Glomerular visceral epithelial cell (primary cell): ENCODE data around the gene DNAH14.

ENCODE experiments used
- DNase-seq: peaks from one replicate; pipeline ENCODE4 v3.0.0-alpha.2; 2016; ENCODE audit errors: extremely low spot score

Gene DNAH14

DNA sequence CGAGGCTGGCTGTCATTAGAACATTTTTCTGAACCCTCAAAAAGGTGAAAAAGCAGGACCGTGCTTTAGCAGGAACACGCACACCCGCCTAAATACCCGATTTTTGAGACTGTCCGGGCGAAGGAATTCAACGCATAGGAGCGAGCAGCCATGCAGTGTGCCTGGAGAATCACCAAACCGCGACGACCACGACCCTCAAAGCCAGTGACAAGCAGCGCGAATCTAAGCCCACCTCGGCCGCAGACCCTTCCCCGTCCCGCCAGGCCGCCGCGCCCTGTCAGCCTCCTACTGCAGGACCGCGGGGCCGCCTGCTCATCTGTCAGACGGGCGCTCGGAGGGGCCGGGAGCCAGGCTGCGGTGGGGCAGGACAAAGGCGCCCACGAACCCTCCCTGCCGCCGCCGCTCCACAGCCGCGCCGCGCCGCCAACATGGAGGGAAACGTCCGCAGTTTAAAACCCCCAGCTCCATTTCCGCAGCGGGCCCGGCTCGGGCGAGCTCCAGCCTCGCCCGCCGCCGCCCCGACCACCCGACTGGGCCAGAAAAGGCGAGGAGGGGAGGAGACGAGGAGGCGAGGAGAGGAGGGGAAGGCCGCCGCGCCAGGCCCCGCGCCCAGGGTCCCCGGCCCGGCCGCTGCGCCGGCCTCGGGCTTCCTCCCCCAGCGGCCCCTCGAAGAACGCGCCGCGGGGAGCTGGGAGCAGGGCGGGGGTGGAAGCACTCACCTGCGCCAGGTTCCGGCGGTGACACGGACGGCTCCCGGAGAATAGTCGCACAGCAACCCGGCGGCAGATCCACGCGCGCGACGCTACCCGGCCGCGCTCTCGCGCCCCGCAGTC, 498.0 kb downstream of the DNAH14 start, which contains the start of gene LBR:
LBR (minus strand) TSS at position 804 of the 833 bp plus-strand sequence. CDS start 3,963 bp downstream, outside the sequence.
- no peak for DNase-seq

DNA sequence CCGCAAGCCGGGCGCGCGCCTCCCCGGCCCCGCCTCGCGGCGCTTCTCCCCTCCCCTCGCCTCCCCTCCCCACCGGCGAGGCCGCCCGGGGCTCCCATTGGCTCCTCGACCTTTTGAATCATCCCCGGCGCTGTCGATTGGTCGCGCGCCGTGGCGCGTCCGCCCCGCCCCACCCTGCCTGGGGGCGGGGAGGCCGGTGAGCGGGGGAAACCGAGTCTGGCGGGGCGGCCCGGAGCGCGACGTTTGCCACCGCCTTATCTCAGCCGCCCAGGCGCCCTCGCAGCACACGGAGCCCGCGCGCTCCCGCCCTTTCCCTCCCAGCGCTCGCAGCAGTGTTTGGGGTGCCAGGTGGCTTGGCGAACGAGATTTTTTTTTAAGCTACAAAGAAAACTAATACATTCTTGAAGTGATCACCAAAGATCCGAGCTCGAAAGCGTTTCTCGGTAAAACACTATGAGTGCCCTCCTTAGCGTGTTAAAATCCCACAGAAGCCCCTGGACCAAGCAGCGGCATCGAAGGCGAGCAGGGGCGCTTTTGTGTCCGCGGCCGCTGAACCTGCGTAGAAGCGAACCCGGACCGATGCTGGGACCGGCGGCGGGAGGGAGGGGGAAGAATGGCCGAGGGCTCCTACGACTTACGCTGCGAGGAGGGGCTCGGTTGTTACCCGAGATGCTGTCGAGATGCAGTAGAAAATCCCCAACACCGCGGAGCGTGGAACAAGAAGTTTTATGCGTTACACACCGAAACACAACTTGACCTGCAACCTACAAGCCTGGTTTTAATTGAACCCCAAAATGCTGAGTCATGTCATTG, 498.8 kb downstream of the DNAH14 start:
- DNase-seq: peak; percentile 91

DNA sequence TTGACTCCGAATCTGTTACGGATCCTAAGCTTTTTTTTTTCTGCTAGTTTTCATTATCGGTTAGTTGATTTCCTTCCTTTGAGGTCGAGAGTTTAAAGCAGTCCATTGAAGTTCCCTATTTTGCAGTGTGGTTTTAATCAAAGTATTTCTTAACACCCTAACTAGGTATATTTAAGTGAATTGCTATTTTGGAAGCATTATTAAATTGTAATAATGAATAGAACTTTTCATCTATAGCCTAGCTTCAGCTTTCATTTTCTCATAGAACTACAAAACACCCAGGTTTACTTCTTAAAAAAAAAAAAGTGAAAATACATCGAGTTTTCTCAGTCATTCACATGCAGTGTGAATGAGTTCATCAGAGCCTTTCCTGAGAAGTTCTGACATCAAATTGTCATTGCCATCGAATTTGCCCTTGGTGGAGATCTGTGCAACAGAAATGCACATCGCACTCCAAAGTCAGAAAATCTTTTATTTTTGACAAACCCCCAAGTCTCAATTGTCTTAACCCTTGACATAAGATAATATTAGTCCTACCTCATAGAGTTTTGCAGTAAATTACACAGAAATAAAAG, 499.5 kb downstream of the DNAH14 start:
- no peak for DNase-seq

DNA sequence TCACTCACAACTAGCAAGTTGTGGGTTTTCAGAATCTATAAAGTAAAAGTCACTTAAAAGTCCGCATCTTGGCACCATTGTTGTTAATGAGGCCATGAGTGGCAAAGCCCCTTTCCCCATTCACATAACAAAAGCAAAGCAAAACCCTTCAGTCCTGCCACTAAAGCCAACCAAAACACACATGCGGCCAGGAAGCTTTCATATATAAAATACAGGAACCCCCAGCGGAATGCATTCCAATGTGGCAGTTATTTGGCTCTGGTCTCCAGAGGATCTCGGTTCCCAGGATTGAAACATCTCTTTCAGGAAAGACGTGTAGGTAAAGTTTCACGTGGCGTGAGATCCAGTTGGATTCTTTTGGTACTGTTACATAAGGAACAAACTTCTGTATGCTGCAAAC, 500.8 kb downstream of the DNAH14 start:
- no peak for DNase-seq

DNA sequence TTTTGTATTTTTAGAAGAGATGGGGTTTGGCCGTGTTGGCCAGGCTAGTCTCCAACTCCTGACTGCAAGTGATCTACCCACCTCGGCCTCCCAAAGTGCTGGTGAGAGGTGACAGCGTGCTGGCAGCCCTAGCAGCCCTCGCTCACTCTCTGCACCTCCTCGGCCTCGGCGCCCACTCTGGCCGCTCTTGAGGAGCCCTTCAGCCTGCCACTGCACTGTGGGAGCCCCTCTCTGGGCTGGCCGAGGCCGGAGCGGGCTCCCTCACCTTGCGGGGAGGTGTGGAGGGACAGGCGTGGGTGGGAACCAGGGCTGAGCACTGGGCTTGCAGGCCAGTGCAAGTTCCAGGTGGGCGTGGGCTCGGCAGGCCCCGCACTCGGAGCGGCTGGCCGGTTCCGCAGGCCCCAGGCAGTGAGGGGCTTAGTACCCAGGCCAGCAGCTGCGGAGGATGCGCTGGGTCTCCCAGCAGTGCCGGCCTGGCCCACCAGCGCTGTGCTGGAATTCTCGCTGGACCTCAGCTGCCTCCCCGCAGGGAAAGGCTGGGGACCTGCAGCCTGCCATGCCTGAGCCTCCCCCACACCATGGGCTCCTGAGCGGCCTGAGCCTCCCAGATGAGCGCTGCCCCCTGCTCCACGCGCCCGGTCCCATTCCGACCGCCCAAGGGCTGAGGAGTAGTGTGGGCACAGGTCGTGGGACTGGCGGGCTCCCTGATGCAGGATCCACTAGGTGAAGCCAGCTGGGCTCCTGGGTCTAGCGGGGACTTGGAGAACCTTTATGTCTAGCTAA, 501.8 kb downstream of the DNAH14 start:
- no peak for DNase-seq

DNA sequence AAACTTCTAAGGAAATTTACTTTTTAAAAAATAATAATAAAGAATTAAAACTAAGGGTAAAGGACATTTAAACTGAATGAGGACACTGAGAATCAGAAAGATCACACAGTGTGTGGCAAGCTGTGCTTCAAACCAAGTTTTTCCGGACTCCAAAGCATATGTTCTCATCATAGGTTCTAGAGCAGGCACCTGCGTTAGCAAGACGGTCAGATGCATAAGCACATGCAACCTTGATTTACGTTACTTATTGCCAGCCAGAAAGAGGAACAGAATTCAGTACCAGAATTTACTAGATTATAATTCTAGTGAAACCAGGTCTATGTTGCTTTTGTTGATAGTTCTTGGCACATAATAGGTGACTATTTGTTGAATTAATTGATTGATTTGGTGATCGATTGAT, 504.6 kb downstream of the DNAH14 start:
- no peak for DNase-seq

DNA sequence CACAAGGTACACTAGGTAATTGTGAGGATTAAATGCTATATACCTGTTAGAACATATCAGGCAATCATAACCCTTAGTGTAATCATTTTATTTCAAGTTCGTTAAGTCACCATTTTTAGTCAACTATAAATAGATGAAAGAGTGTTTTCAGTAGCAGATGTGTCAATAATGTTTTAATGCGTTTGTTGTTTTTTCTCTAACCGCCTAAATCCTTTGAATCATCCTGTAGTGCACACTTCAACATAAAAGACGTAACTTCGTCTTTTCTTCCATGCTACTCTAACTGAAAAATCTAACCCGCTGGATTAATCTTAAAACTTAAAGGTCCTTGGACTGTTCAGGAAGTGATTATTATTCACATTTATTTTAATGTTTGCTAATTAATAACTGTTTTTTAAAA, 505.6 kb downstream of the DNAH14 start:
- DNase-seq: no peak

DNA sequence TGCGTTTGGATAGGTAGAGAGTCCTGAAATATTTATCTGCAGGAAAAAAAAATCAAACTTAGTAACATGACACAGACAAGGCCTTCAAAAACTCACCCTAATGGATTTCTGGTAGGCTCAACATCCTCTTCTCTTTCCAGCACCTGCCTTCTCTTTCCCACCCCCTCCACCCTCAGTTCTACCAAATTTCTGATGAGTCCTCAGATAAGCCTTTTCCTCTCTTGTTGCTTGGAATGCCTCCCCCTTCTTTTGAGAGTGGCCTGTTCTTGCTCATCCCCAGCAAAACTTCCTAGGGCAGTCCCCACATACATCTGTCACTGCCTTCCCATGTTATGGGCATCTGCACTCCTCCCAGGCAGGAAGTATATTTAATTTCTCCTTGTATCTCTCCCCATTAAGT, 506.0 kb downstream of the DNAH14 start:
- no peak for DNase-seq

DNA sequence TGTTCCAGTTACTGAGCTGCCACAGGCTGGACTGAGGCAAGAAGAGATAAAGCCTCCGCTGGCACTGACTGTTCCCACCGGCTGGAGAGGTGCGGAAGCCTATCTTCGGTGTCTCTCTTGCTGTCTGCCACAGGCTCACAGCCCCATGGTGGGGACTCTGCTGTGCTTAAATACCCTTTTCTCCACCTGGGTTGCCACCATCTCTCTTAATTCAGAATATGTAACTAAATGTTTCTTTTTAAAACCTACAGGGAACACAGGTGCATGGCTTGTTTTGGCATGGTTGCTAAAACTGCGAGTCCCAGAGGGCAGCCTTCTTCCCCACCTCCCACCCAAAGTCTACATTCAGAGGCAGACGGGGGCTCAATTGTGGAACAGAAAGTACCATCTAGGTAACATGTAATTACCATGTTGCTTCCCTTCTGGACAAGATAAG, 506.5 kb downstream of the DNAH14 start:
- no peak for DNase-seq

DNA sequence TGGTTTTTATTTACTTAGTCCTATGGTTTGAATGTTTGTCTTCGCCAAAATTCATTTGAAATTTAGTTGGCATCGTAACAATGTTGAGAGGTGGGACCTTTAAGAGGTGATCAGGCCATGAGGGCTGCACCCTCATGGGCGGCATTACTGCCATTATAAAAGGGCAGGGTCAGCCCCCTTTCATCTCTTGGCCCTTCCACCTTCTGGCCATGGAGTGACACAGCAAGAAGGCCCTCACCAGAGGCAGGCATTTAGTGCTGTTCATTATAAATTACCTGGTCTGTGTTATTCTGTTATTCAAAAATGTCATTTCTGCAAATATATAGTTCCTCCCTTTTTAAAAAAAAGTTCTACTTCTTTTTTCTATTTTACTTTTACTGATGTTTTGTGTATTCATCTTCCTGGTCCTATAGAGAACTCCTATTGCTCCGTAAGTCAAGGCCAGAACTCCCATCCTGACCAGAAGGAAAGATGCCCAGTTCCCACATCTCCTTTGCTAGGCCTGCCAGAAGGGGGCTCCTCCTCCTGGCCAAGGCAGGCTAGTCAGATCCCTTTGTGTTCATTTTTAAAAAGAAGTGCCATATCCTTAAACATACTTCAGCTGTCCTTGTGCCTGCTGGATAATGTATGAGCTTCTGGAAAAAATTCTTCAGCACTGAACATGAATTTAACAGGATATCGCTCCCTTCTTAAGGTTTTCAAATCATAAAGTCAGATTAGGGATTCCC, 508.4 kb downstream of the DNAH14 start:
- DNase-seq: peak; percentile 37

DNA sequence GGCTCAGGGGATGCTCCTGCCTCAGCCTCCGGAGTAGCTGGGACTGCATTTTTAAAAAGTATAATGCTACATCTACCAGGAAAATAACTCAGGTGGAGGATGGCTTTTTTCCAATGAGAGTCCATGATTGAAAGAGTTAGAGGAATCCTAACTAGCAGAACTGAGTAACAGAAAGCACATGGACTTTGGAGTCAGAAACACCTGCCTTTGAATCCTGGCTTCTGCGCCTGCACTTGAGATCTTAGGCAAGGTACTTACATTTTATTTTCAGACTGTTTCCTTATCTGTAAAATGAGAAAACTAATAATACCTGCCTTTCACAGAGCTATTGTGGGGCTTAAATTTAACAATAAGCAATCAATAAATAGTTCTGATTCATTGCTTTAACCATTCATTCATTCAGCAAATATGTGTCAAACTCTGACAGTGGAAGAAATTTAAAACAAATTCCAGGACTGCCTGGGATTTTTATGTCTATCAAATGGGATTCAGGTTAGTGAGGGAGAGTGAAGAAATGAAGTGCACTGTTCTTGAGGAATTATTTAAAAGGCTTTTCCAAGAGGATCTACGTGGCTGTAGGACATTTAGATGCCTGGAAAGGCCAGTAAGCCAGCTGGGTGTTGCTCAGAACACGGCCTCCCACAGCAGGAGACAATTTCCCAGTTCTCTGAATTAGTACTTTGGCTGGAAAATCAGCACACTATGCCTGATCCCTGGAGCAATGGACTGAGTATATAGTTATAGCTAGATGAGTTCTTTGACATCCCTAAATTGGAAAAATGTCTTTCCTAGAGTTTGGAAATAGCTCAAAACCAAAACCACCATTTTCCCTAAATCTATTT, 511.1 kb downstream of the DNAH14 start:
- DNase-seq: no peak

DNA sequence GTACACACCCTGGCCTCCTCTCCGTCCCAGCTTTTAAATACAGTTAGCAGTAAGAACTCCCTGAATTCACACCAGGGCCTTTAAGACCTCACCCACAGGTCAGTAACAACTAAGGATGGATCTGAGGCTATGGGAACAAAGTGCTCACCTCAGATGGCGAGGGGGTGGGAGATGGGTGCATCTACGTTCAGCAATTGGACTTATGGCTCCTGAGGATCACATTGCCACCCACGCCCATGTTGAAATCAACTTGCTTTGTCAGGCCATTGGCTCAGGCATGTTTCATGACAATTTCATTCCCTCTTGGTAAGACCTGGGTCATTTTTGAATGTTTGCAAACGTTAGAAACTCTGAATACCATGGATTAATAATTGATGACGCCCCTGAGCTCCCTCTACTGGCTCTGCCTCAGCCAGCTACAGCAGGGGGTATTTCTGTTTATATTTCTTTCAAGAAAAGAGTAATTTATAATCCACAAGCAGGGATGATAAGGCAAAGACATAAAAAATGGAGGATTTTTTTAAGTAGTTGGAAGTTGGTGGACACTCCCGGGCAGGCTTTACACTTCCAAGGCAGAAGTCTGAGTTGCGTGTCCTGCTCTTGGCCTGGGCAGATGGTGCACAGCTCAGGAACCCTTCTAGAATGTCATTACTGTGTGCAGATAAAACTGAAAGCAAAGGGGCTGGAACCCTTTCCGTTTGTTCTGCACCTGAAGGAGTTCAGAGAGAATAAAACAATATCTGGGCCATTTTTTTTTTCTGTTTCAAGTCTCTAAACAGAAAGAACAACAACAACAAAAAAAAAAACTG, 512.0 kb downstream of the DNAH14 start:
- DNase-seq: peak; percentile 38

DNA sequence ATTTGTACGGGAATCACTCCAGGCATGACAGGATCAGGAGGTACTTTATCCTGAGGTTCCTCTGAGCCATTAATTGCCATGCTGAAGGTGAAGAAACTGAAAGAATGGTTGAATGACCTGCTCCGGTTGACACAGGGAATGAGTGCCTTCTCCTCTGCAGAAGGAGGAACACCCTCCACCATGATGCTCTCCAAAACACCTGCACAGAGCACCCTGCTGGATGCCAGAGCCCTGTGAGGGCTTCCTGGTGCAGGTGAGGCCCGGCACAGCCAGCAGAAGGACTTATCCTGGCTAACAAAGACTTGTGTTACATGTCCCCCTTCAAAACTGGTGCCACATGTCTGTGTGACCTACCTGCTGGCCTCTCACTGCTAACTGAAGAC, 512.6 kb downstream of the DNAH14 start:
- DNase-seq: no peak

DNA sequence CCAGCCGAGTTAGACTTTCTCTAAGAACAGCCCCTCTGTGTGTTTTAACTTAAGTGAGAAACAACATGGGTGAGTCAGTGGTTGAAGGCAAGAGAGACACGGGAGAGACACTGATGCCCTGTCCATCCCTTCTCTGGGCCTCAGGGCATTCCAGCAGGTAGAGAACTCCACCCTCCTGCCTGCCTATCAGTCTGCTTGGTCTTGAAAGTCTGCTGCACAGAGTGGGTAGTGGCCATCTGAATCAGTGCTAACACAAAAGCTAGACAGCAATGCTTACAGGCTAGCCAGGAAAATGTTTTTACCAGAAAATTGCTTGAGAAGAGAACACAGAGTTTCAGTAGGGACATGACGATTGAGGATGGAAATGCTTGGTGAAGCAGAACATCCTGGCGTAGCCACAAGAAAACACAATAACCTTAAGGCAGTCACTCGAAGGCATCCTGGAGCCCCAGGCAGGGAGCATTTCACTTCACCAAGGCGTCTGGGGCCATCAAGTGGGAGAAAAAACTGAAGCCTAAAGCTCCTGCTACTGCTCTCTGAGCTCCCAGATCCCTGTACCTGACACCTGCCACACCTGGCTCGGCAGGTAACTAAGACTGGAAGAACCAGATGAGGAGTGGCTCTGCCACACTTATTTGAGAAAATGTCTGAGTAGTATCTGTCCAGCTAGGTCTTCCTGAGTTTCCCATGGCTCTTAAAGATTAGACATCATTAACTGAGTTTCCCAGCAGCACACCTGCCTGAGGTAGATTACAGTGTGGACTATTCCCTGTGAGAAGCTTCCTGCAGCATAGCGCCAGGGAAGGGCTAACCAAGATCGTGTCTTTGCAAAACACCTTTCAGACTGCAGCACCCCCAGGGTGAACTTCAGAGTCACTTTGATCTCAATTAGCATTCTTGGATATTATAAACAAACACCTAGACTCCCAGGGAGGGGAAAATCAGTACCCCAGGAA, 516.4 kb downstream of the DNAH14 start:
- peak; percentile 80 for DNase-seq

DNA sequence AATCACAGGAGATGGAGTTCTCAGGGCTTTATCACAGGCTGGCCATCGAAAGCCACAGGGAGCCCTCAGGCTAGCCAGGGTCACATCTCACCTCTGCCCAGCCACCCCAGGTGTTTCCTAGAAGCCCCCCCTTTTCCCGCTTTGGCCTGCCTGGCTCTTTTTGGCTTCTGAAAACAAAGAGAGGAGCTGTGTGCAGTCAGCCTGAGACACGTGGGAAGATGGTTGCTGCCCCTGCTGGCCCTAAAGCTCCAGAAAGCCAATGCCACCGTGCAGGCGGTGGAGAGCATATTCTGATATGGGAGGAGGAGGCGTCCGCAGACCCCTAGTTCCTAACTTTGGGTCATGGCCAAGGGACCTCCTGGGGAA, 517.1 kb downstream of the DNAH14 start:
- no peak for DNase-seq

DNA sequence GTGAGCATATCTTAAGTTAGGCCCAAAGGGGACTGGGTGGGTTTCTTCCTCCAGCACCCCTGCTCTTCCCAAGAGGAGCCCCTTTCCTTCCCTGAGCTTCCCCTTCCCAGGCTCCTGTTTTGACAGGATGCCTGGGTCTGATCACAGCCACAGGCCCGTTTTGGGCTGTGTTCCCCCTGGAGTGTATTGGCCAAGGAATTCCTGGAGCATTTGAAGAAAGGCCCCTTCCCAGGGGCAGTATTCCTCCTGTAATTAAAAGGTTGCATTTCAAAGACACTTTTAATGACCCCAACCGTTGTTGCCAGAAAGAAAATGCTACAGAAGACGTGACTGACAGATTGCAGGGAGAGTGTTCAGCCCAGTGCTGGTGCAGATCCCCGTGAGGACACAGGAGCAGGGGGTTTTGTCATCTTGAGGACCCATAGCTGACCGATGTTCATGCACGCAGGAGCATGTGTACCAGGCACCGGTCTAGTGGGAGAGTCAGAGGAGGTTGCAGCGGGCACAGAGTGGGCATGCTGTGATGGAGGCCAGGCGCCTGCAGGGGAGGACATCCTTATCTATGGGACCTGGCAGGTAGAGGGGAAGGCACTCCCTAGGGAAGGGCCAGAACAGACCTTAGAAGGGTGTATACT, 517.6 kb downstream of the DNAH14 start:
- no peak for DNase-seq

DNA sequence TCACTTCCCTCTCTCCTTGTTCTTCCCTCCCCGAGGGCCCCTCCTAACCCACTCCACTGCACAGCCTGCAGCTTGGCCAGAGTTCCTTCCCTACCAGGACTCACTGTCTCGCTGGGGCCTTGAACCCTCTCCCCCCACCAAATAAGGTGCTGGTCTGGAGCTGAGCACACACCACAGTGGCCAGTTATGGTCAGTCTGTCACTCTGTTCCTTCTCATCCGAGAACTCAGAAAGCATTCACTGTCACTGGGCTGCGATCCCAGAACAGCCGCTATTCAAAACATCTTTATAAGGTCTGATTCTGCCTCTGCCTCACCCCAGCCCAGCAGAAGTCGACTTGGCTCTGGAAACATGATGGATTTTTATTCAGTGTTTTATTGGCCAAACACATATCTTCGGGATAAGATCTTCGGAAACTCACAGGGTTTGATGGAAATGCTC, 518.2 kb downstream of the DNAH14 start:
- no peak for DNase-seq
